ENCODE measurements around the gene SYNE1. TPM values are rescaled to one million over a fixed set of nuclear protein-coding genes. Genes with fewer than 3 reads are reported as not detected.
"Not testable (repeated sequence)": the region's sequence is repeated elsewhere in the genome, so short reads cannot be mapped to it uniquely, and the experiment has no call there.

SYNE1 gene
- total RNA-seq, 1 donor = 143 TPM

GRCh38 chr6:152150196-152150595 lies 487.0 kb downstream of the SYNE1 start:
- H3K27me3 ChIP-seq (ENCODE audit: insufficient read depth, low read length) = no peaks in the 10 kb centered on the region
- no peaks in the 10 kb centered on the region for H3K9me3 ChIP-seq (ENCODE audit: low read depth, low read length)
- no peak overlapping the region for H3K4me3 ChIP-seq (ENCODE audit: low read length)

GRCh38 chr6:152148412-152148811 lies 488.8 kb downstream of the SYNE1 start:
- Histone ChIP-seq H3K27me3 (ENCODE audit: insufficient read depth, low read length) (no peaks in the 10 kb centered on the region), H3K4me3 (ENCODE audit: low read length) (no peak overlapping the region), H3K4me1 (ENCODE audit: insufficient read depth, low read length) (peaks cover 8% of the 10 kb centered on the region), H3K9me3 (ENCODE audit: low read depth, low read length) (no peaks in the 10 kb centered on the region)

More at GRCh38 chr6:152150196-152150595, 487.0 kb downstream of the SYNE1 start:
- peaks cover 8% of the 10 kb centered on the region for H3K4me1 ChIP-seq (ENCODE audit: insufficient read depth, low read length)

- Histone ChIP-seq H3K4me1 (ENCODE audit: insufficient read depth, low read length) (peaks cover 8% of the 10 kb centered on the region), H3K9me3 (ENCODE audit: low read depth, low read length) (no peaks in the 10 kb centered on the region), H3K4me3 (ENCODE audit: low read length) (no peak overlapping the region), H3K27me3 (ENCODE audit: insufficient read depth, low read length) (no peaks in the 10 kb centered on the region)
Observed at GRCh38 chr6:152147269-152147668, 489.9 kb downstream of the SYNE1 start.

- Histone ChIP-seq H3K27me3 (ENCODE audit: insufficient read depth, low read length) (no peaks in the 10 kb centered on the region), H3K4me3 (ENCODE audit: low read length) (no peak overlapping the region), H3K4me1 (ENCODE audit: insufficient read depth, low read length) (peaks cover under 1% of the 10 kb centered on the region), H3K9me3 (ENCODE audit: low read depth, low read length) (no peaks in the 10 kb centered on the region)
Observed at GRCh38 chr6:152146385-152146784, 490.8 kb downstream of the SYNE1 start.

GRCh38 chr6:152143359-152143758 lies 493.8 kb downstream of the SYNE1 start:
- no peaks in the 10 kb centered on the region for H3K4me1 ChIP-seq (ENCODE audit: insufficient read depth, low read length)
- H3K9me3 ChIP-seq (ENCODE audit: low read depth, low read length) = no peaks in the 10 kb centered on the region
- no peak overlapping the region for H3K4me3 ChIP-seq (ENCODE audit: low read length)
- H3K27me3 ChIP-seq (ENCODE audit: insufficient read depth, low read length) = no peaks in the 10 kb centered on the region

- H3K4me1 ChIP-seq (ENCODE audit: insufficient read depth, low read length) = no peaks in the 10 kb centered on the region
- no peaks in the 10 kb centered on the region for H3K9me3 ChIP-seq (ENCODE audit: low read depth, low read length)
- no peak overlapping the region for H3K4me3 ChIP-seq (ENCODE audit: low read length)
- H3K27me3 ChIP-seq (ENCODE audit: insufficient read depth, low read length) = no peaks in the 10 kb centered on the region
Observed at GRCh38 chr6:152142105-152142504, 495.1 kb downstream of the SYNE1 start.

- not testable (repeated sequence) for H3K9me3 ChIP-seq (ENCODE audit: low read depth, low read length); H3K4me1 ChIP-seq (ENCODE audit: insufficient read depth, low read length); H3K27me3 ChIP-seq (ENCODE audit: insufficient read depth, low read length); H3K4me3 ChIP-seq (ENCODE audit: low read length)
Observed at GRCh38 chr6:152138344-152138743, 498.8 kb downstream of the SYNE1 start.

- Histone ChIP-seq H3K4me1 (ENCODE audit: insufficient read depth, low read length) (no peaks in the 10 kb centered on the region), H3K27me3 (ENCODE audit: insufficient read depth, low read length) (no peaks in the 10 kb centered on the region), H3K9me3 (ENCODE audit: low read depth, low read length) (no peaks in the 10 kb centered on the region), H3K4me3 (ENCODE audit: low read length) (no peak overlapping the region)
Observed at GRCh38 chr6:152136449-152136825, 500.7 kb downstream of the SYNE1 start.

- Histone ChIP-seq H3K9me3 (ENCODE audit: low read depth, low read length) (no peaks in the 10 kb centered on the region), H3K27me3 (ENCODE audit: insufficient read depth, low read length) (no peaks in the 10 kb centered on the region), H3K4me1 (ENCODE audit: insufficient read depth, low read length) (no peaks in the 10 kb centered on the region), H3K4me3 (ENCODE audit: low read length) (no peak overlapping the region)
Observed at GRCh38 chr6:152135755-152136448, 501.3 kb downstream of the SYNE1 start.

- no peaks in the 10 kb centered on the region for H3K27me3 ChIP-seq (ENCODE audit: insufficient read depth, low read length)
- H3K4me3 ChIP-seq (ENCODE audit: low read length) = no peak overlapping the region
- no peaks in the 10 kb centered on the region for H3K9me3 ChIP-seq (ENCODE audit: low read depth, low read length)
- H3K4me1 ChIP-seq (ENCODE audit: insufficient read depth, low read length) = no peaks in the 10 kb centered on the region
Observed at GRCh38 chr6:152130441-152130840, 506.7 kb downstream of the SYNE1 start.

GRCh38 chr6:152129691-152130151 lies 507.4 kb downstream of the SYNE1 start:
- Histone ChIP-seq H3K27me3 (ENCODE audit: insufficient read depth, low read length) (no peaks in the 10 kb centered on the region), H3K9me3 (ENCODE audit: low read depth, low read length) (no peaks in the 10 kb centered on the region), H3K4me3 (ENCODE audit: low read length) (no peak overlapping the region), H3K4me1 (ENCODE audit: insufficient read depth, low read length) (no peaks in the 10 kb centered on the region)

GRCh38 chr6:152127432-152128165 lies 509.6 kb downstream of the SYNE1 start:
- H3K9me3 ChIP-seq (ENCODE audit: low read depth, low read length) = no peaks in the 10 kb centered on the region
- H3K27me3 ChIP-seq (ENCODE audit: insufficient read depth, low read length) = no peaks in the 10 kb centered on the region
- H3K4me3 ChIP-seq (ENCODE audit: low read length) = no peak overlapping the region
- no peaks in the 10 kb centered on the region for H3K4me1 ChIP-seq (ENCODE audit: insufficient read depth, low read length)

- Histone ChIP-seq H3K4me1 (ENCODE audit: insufficient read depth, low read length) (no peaks in the 10 kb centered on the region), H3K27me3 (ENCODE audit: insufficient read depth, low read length) (no peaks in the 10 kb centered on the region), H3K4me3 (ENCODE audit: low read length) (no peak overlapping the region), H3K9me3 (ENCODE audit: low read depth, low read length) (no peaks in the 10 kb centered on the region)
Observed at GRCh38 chr6:152124429-152125074, 512.6 kb downstream of the SYNE1 start.

GRCh38 chr6:152123076-152123475 lies 514.1 kb downstream of the SYNE1 start:
- H3K4me1 ChIP-seq (ENCODE audit: insufficient read depth, low read length) = no peaks in the 10 kb centered on the region
- H3K27me3 ChIP-seq (ENCODE audit: insufficient read depth, low read length) = no peaks in the 10 kb centered on the region

GRCh38 chr6:152122434-152122833 lies 514.7 kb downstream of the SYNE1 start:
- Histone ChIP-seq H3K9me3 (ENCODE audit: low read depth, low read length) (no peaks in the 10 kb centered on the region), H3K4me3 (ENCODE audit: low read length) (no peak overlapping the region), H3K27me3 (ENCODE audit: insufficient read depth, low read length) (no peaks in the 10 kb centered on the region), H3K4me1 (ENCODE audit: insufficient read depth, low read length) (no peaks in the 10 kb centered on the region)

More at GRCh38 chr6:152123076-152123475, 514.1 kb downstream of the SYNE1 start:
- H3K4me3 ChIP-seq (ENCODE audit: low read length) = no peak overlapping the region
- H3K9me3 ChIP-seq (ENCODE audit: low read depth, low read length) = no peaks in the 10 kb centered on the region

Data from mononuclear cell (primary cell).